Thoracic aorta (tissue), 2 donors: ENCODE data around the gene SMARCD1. TPM values are rescaled to one million over a fixed set of nuclear protein-coding genes. Genes with fewer than 3 reads are reported as not detected.
"Not testable (repeated sequence)": the region's sequence is repeated elsewhere in the genome, so short reads cannot be mapped to it uniquely, and the experiment has no call there.

ENCODE experiments used
- ATAC-seq: fragments of 150-250 bp; one replicate; pipeline ENCODE4 v1.8.0; 2017; ENCODE audit warnings: low read depth; ENCODE audit not compliant: insufficient number of reproducible peaks, low FRiP score
- DNase-seq: peaks from one replicate; pipeline ENCODE4 v3.0.0-alpha.2; 2020; ENCODE audit warnings: low spot score
- H3K27ac ChIP-seq, 2 donors: fragments of 200-600 bp; sonication (generic); 1 replicate in 1 of 2; 2 replicates in 1 of 2; pipeline ENCODE4 v1.5.1; 2016; ENCODE audit warnings: mild to moderate bottlenecking in 2 of 2, moderate library complexity in 2 of 2
- H3K27me3 ChIP-seq: fragments of 200-600 bp; sonication (generic); replicated peaks from 2 replicates; pipeline ENCODE4 v1.6.0; 2016; ENCODE audit warnings: mild to moderate bottlenecking; ENCODE audit not compliant: insufficient read depth
- H3K36me3 ChIP-seq: fragments of 200-600 bp; sonication (generic); one replicate; pipeline ENCODE4 v1.5.1; 2016
- H3K4me1 ChIP-seq, 2 donors: fragments of 200-600 bp; sonication (generic); 1 replicate in 1 of 2; 2 replicates in 1 of 2; pipeline versions ENCODE4 v1.5.1 to v1.6.0; 2016; ENCODE audit warnings: low read depth in 2 of 2, mild to moderate bottlenecking in 1 of 2; ENCODE audit not compliant: control insufficient read depth in 1 of 2
- H3K4me3 ChIP-seq: fragments of 200-600 bp; sonication (generic); 2 replicates; pipeline ENCODE4 v1.5.1; 2016; ENCODE audit warnings: mild to moderate bottlenecking
- H3K9me3 ChIP-seq: fragments of 200-600 bp; sonication (generic); 2 replicates; pipeline ENCODE4 v1.5.1; 2016
- total RNA-seq, 2 donors: library from RNA; depleted of rRNA; stranded (reverse); fragments of >200 nt; gene quantifications; one replicate each; pipeline versions ENCODE4 v1.1.0 to v1.2.3, GENCODE V29; 2016
- TF ChIP-seq, protein P1 (sequence below): fragments of 200-600 bp; sonication (generic); IDR thresholded peaks from one replicate; pipeline ENCODE4 v1.5.1; 2019; ENCODE audit warnings: antibody characterized with exemption

Gene SMARCD1
- total RNA-seq, 2 donors from 2014 or later: 53.6 to 60.0 TPM

DNA sequence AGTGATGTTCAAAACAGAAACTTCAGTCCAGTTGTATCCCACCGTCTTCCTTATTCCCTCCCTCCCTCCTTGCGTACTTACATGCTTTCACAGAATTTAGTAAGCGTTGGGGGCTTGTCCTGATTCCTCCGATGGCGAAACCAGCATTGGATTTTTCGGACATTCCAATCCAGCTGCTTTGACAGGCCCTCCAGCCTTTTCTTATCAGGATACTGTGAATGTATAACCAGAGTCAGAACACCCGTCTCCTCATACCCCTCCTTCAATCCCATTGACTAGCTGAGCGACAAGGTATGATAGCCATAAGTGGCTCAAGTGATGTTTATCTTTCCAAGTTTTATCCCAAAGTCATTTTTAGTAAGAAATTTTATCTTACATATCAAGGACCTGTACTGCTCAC, 57.9 kb downstream of the SMARCD1 start:
- ATAC-seq: no peak
- TF ChIP-seq, protein P1, sequence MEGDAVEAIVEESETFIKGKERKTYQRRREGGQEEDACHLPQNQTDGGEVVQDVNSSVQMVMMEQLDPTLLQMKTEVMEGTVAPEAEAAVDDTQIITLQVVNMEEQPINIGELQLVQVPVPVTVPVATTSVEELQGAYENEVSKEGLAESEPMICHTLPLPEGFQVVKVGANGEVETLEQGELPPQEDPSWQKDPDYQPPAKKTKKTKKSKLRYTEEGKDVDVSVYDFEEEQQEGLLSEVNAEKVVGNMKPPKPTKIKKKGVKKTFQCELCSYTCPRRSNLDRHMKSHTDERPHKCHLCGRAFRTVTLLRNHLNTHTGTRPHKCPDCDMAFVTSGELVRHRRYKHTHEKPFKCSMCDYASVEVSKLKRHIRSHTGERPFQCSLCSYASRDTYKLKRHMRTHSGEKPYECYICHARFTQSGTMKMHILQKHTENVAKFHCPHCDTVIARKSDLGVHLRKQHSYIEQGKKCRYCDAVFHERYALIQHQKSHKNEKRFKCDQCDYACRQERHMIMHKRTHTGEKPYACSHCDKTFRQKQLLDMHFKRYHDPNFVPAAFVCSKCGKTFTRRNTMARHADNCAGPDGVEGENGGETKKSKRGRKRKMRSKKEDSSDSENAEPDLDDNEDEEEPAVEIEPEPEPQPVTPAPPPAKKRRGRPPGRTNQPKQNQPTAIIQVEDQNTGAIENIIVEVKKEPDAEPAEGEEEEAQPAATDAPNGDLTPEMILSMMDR: no peak
- H3K27ac ChIP-seq: no peak overlapping the region
- peaks cover 9 to 10% of the 10 kb centered on the region in 2 donors for H3K4me1 ChIP-seq
- no peaks in the 10 kb centered on the region for H3K27me3 ChIP-seq
- H3K36me3 ChIP-seq: no peaks in the 10 kb centered on the region
- no peak overlapping the region for H3K4me3 ChIP-seq
- DNase-seq: no peak
- H3K9me3 ChIP-seq: no peaks in the 10 kb centered on the region

DNA sequence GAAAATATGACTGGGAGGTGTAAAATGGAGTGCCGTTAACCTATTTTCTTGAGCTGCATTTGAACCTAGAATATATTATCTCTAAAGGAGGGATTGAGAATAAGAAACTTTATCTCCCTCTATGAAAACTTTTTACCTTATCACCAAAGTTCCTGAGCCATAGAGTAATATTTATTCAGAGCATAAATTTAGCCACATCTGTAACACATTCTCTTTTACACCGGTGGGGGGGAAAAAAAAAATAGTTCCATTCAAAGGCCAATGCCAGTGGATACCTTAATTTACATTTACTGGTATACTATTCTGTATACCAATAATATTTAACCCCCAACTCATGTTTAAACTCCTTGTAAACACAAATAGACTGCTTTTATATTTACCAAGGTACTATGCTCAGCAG, 60.3 kb downstream of the SMARCD1 start:
- H3K27me3 ChIP-seq: no peaks in the 10 kb centered on the region
- ATAC-seq (no peak), DNase-seq (no peak)
- peaks cover 9 to 10% of the 10 kb centered on the region in 2 donors for H3K4me1 ChIP-seq
- H3K4me3 ChIP-seq: no peak overlapping the region
- TF ChIP-seq, protein P1: no peak
- no peak overlapping the region for H3K27ac ChIP-seq
- no peaks in the 10 kb centered on the region for H3K36me3 ChIP-seq
- no peaks in the 10 kb centered on the region for H3K9me3 ChIP-seq

DNA sequence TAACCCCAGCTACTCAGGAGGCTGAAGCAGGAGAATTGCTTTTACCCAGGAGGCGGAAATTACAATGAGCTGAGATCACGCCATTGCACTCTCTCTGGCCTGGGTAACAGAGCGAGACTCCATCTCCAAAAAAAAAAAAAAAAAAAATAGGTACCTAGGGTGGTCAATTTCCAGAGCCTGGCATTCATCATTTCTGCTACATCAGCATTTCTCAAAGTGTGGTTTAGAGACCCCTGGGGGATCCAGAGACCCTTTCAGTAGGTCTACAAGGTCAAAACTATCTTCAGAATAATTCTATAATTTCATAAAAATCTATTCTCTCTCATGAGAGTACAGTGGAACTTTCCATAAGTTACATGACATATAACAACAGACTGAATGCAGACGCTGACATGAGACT, 62.1 kb downstream of the SMARCD1 start:
- H3K9me3 ChIP-seq: no peaks in the 10 kb centered on the region
- ATAC-seq (no peak), DNase-seq (no peak)
- H3K27me3 ChIP-seq: no peaks in the 10 kb centered on the region
- H3K4me3 ChIP-seq: no peak overlapping the region
- peaks cover 9 to 21% of the 10 kb centered on the region in 2 donors for H3K4me1 ChIP-seq
- no peaks in the 10 kb centered on the region for H3K36me3 ChIP-seq
- no peak overlapping the region for H3K27ac ChIP-seq
- TF ChIP-seq, protein P1: no peak

DNA sequence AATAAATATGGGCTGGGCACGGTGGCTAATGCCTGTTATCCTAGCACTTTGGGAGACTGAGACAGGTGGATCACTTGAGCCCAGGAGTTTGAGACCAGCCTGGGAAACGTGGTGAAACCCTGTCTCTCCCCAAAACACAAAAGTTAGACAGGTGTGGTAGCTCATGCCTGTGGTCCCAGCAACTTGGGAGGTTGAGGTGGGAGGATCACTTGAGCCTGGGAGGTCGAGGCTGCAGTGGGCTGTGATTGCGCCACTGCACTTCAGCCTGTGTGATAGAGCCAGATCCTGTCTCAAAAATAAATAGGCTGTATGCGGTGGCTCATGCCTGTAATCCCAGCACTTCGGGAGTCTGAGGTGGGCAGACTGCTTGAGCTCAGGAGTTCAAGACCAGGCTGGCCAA, 62.9 kb downstream of the SMARCD1 start:
- not testable (repeated sequence) for H3K27ac ChIP-seq, H3K27me3 ChIP-seq, DNase-seq, ATAC-seq, H3K36me3 ChIP-seq, H3K4me3 ChIP-seq, H3K9me3 ChIP-seq
- H3K4me1 ChIP-seq: peaks cover 9 to 21% of the 10 kb centered on the region in 2 donors

DNA sequence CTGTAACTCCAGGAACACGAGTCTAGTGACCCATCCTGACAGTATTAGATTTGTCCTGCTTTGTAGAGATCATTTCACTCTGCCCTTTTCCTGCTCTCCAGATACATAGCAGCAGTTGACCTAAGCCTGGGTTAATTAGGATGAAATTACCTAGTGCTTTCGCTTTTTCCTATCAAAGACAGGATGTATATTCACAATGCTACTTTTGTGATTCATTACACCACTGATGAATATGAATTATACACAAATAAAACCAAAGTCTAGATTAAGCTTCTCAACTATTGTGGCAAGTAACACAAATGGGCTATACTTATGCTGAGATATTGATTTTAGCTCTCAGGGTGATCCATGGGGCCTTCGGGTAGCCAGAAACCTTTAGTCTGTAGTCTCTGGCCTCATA, 64.2 kb downstream of the SMARCD1 start:
- Histone ChIP-seq H3K4me1 (peaks cover 9 to 21% of the 10 kb centered on the region in 2 donors), H3K4me3 (no peak overlapping the region), H3K36me3 (no peaks in the 10 kb centered on the region), H3K9me3 (no peaks in the 10 kb centered on the region), H3K27ac (no peak overlapping the region), H3K27me3 (no peaks in the 10 kb centered on the region)
- DNase-seq: no peak
- no peak for ATAC-seq
- TF ChIP-seq, protein P1: no peak

Other genes with a start within 250 kb of the SMARCD1 start
- gene BCDIN3D, start 242.2 kb upstream of the SMARCD1 start, total RNA-seq: 1 to 10 TPM; 1.6 to 2.7 TPM
- gene FAIM2, start 181.4 kb upstream of the SMARCD1 start, total RNA-seq: 1 to 10 TPM; 2.8 TPM
- gene AQP2, start 134.6 kb upstream of the SMARCD1 start, total RNA-seq: 1 to 10 TPM in 1 of 2 donors, not detected in 1; 3.0 TPM
- under 1 TPM; 0.42 to 0.54 TPM for gene AQP5, start 123.5 kb upstream of the SMARCD1 start, total RNA-seq
- not detected for gene AQP6, start 112.4 kb upstream of the SMARCD1 start, total RNA-seq
- 1 to 10 TPM; 3.0 to 4.8 TPM for gene RACGAP1, start 59.8 kb upstream of the SMARCD1 start, total RNA-seq
- gene ASIC1, start 27.7 kb upstream of the SMARCD1 start, total RNA-seq: not detected
- gene GPD1, start 18.7 kb downstream of the SMARCD1 start, total RNA-seq: 1 to 10 TPM; 4.2 to 5.0 TPM
- gene COX14, start 26.9 kb downstream of the SMARCD1 start, total RNA-seq: 10 to 100 TPM; 50.8 to 57.2 TPM
- 10 to 100 TPM; 34.6 to 73.5 TPM for gene CERS5, start 82.0 kb downstream of the SMARCD1 start, total RNA-seq
- 100 to 1,000 TPM; 103 to 194 TPM for gene LIMA1, start 198.2 kb downstream of the SMARCD1 start, total RNA-seq